GM21717 (cell line): ENCODE results near the gene TTLL1.
A peak's percentile ranks its signal among the peaks of the same experiment; 100 is the strongest.

Source experiments
- ATAC-seq: cut with Tn5 transposase; IDR thresholded peaks from one replicate; pipeline ENCODE4 v1.9.1; 2021; ENCODE audit warnings: mild to moderate bottlenecking, moderate library complexity; ENCODE audit not compliant: unreplicated experiment

Gene TTLL1

GRCh38 chr22:43088984-43089717 lies at the start of gene TTLL1:
Gene TTLL1, minus strand, starts transcription at chr22:43089391. Its CDS starts 13,805 bp downstream, at chr22:43075586.
- ATAC-seq, result peak; percentile 77

GRCh38 chr22:43136801-43137200 lies 47.6 kb upstream of the TTLL1 start:
- no peak for ATAC-seq

GRCh38 chr22:43136255-43136654 lies 47.1 kb upstream of the TTLL1 start:
- no peak for ATAC-seq

GRCh38 chr22:43135565-43135964 lies 46.4 kb upstream of the TTLL1 start:
- ATAC-seq, result no peak

- ATAC-seq, result no peak
Observed at GRCh38 chr22:43134553-43134952, 45.4 kb upstream of the TTLL1 start.

- ATAC-seq, result no peak
Observed at GRCh38 chr22:43133401-43133800, 44.2 kb upstream of the TTLL1 start.

- ATAC-seq, result no peak
Observed at GRCh38 chr22:43131773-43132501, 42.7 kb upstream of the TTLL1 start.

GRCh38 chr22:43129426-43130425 lies 40.5 kb upstream of the TTLL1 start:
- ATAC-seq, result no peak

GRCh38 chr22:43128928-43129424 lies 39.8 kb upstream of the TTLL1 start:
- ATAC-seq, result no peak

GRCh38 chr22:43128116-43128515 lies 38.9 kb upstream of the TTLL1 start:
- ATAC-seq, result no peak

- no peak for ATAC-seq
Observed at GRCh38 chr22:43127166-43127908, 38.1 kb upstream of the TTLL1 start.

- no peak for ATAC-seq
Observed at GRCh38 chr22:43126501-43127165, 37.4 kb upstream of the TTLL1 start.

- ATAC-seq, result peak; percentile 59
Observed at GRCh38 chr22:43118953-43119458, 29.8 kb upstream of the TTLL1 start.

GRCh38 chr22:43118024-43118849 lies 29.0 kb upstream of the TTLL1 start:
- peak; percentile 10 for ATAC-seq

- no peak for ATAC-seq
Observed at GRCh38 chr22:43116932-43117331, 27.7 kb upstream of the TTLL1 start.

GRCh38 chr22:43114958-43115357 lies 25.8 kb upstream of the TTLL1 start:
- ATAC-seq, result no peak

GRCh38 chr22:43113526-43114251 lies 24.5 kb upstream of the TTLL1 start:
- no peak for ATAC-seq
